Measurements from ENCODE around the gene RYR3. TPM values are rescaled to one million over a fixed set of nuclear protein-coding genes. Genes with fewer than 3 reads are reported as not detected.
A peak's percentile ranks its signal among the peaks of the same experiment; 100 is the strongest.

Gene RYR3
- polyA plus RNA-seq, 4 donors = 4.8 to 10.1 (median 7.1) TPM

DNA sequence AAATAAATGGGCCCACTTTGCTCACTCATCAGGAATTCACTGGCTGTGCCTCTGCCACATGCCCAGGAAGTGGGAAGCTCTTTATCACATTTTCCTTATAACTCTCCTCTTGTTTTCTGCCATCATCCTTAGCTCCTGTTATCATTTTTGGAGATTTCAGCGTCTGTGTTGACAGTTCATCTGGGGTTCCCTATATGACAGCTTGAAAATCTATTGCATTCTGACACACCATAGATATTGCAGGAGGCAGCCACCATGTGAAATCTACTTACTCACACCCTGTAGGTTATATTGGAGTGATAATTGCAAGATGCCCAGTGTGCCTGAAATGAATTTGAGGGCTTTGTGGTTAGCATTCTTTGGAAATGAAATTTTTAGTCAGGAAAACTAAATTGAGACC is 132.9 kb downstream of the RYR3 start:
- DNase-seq (ENCODE audit: low read depth in 4 of 4, low spot score in 3 of 4) = no peak

DNA sequence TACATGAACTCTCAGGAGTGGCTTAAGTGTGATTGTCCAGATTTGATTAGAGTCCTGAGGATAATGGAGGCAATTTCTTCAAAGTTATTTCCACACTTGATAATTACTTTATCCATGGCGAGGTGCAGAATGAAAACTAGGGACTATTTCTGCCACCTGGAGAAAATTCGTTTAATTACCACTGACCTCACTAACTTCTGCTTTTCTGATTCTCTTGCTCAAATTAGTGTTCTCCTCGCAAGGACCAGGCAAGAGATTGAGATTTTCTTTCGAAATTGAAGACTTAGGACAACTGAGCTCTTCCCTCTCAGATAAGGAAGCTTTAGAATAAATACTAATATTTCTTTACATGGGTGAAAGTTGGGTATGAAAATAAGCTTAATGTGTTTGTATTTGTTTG is 135.2 kb downstream of the RYR3 start:
- no peak for DNase-seq (ENCODE audit: low read depth in 4 of 4, low spot score in 3 of 4)

DNA sequence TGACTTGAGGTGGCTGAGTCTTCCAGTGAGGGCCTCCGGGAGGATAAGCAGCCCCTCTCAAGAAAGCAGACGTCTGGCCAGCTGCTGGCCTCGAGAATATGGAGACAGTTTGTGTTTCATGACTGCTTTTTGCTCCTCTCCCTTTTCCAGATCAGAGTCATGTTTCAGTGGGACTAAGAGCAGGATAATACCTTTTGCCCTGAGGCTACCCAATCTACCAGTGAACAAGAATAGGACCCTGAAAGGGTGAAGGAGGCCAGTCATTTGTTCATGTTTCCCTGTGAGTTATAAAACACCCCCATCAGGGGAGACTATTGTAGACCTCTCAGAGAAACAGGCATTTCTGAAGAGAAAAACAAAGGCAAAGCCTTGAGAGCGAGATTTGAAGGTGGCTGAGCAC is 137.4 kb downstream of the RYR3 start:
- DNase-seq (ENCODE audit: low read depth in 4 of 4, low spot score in 3 of 4) = no peak

DNA sequence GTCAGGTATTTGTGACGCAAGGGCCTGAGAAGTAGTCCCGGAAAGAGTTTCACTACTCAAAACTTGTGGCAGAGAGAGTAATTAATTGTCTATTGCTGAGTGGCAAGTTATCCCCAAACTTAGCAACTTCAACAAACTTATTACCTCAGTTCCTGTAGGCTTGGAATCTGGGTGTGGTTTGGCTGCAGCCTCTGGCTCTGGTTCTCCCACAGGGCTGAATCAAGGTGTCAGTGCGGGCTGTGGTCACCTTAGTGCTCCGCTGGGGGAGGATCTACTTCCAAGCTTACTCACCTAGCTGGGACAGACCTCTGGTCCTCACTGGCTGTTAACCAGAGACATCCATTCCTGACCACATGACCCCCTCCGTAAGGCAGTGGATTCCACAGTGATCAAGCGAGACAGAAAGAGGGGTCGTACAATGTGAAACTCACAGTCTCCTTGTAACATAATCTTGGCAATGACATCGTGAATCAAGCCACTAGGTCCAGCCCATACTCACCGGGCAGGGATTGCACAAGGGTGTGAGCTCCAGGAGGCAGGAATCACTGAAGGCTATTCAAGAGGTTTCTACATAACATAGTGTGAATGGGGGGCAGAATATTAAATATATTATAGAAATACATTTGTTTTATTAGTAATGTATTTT is 138.3 kb downstream of the RYR3 start:
- no peak for DNase-seq (ENCODE audit: low read depth in 4 of 4, low spot score in 3 of 4)

DNA sequence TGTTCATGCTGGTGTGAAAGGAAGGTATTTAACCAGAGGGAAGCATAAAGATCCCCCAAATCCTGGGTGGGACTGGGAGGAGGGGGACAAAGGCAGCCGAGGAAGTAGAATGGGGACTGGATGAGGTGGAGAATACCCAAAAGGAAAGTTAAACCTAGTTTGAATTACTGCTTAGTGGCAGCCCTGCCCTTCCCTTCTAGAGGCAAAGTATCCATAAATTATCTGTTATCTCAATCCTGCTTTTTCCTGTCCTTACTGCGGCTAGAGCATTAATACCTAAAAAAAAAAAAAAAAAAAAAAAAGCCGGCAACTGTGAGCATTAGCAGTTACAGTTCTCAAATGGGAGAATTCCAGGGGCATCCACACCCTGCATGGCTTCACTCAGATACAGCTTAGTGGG is 139.0 kb downstream of the RYR3 start:
- DNase-seq (ENCODE audit: low read depth in 4 of 4, low spot score in 3 of 4) = no peak

DNA sequence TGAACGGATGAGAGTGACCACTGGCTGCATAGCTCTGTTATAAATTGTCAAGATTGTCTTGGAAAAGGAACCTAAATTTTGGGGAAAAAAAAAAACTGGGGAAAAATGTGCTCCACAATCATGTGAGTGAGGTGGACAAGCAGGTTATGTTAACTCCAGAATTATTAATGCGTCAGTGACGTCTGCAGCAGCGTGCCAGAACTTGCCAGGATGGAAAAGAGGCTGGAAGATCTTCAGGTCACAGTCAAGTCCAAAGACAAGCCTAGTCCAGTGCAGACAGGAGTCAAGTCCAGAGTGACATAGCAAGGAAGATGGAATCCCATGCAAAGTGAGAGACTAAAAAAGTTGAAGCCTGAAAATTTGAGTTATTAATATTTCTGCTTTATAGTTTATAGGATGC is 140.6 kb downstream of the RYR3 start:
- DNase-seq (ENCODE audit: low read depth in 4 of 4, low spot score in 3 of 4) = no peak

DNA sequence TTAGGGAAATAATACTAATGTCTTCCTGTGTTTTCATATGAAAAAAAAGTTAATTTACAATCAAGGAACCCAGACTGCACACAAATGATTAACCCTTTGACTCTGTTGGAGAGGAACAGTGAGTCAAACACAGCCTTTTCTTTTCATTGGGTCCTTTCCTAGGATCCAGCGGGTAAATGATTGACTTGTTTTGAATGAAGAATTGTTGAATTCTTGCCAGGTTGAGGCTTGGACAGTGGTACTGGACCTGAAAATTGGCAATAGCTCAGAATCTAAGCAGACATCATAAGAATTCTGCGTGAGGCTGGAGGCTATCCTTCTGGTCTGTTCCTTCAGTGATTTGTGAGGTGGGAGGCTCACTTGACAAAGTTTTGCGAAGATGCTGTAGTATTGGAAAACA is 143.0 kb downstream of the RYR3 start:
- peak in 1 of 4 donors; percentile 21 for DNase-seq (ENCODE audit: low read depth in 4 of 4, low spot score in 3 of 4)

DNA sequence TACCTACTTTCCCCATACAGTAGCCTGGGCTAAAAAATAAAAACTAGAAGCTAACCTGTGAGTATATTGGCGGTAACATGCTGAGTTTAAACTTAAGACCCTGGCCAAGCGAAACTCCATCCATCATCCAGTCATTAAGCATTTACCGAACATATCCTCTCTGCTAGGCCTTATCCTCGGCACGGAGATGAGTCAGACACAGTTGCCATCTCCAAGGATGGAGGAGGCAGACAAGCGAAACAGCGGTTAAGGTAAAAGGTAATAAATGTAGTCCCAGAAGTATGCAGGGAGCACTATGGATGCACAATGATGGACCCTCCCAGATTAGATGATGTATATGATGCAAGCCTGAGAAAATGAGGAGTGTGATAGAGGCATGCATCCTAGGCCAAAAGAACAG is 143.6 kb downstream of the RYR3 start:
- DNase-seq (ENCODE audit: low read depth in 4 of 4, low spot score in 3 of 4) = no peak

DNA sequence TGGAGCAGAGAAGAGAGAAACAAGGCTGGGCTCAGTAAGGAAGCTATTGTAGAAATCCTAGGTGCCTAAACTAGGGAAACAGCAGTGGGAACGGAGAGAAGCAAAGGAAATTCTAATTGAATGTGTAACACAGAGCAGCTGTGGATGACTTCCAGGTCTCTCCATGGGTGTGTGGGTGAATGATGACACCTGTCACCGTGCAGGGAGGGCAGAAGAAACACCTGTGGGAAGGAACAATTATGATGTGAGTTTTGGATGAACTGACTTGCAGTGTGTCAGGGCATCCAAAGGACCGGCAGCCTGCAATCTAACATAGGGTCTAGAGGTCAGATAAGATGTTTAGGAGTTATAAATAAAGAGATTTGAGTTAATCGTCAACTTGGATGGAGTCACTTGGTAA is 144.2 kb downstream of the RYR3 start:
- no peak for DNase-seq (ENCODE audit: low read depth in 4 of 4, low spot score in 3 of 4)

DNA sequence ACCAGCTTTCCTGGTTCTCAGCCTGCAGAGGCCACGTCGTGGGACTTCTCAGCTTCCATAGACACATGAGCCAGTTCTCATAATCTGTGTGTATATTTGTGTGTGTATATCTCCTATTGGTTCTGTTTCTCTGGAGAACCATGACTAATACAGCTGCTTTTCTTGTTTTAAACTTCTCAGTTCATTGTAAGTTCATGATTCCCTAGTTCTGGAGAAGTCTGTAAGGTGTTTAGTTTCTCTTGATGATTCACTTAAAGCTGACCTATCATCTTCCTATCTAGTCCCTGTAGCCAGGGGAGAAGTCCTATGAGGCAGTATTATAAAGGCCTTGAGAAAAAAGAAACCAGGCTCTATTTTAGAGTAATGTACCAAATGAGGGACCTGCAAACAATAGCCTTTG is 147.7 kb downstream of the RYR3 start:
- DNase-seq (ENCODE audit: low read depth in 4 of 4, low spot score in 3 of 4) = no peak

DNA sequence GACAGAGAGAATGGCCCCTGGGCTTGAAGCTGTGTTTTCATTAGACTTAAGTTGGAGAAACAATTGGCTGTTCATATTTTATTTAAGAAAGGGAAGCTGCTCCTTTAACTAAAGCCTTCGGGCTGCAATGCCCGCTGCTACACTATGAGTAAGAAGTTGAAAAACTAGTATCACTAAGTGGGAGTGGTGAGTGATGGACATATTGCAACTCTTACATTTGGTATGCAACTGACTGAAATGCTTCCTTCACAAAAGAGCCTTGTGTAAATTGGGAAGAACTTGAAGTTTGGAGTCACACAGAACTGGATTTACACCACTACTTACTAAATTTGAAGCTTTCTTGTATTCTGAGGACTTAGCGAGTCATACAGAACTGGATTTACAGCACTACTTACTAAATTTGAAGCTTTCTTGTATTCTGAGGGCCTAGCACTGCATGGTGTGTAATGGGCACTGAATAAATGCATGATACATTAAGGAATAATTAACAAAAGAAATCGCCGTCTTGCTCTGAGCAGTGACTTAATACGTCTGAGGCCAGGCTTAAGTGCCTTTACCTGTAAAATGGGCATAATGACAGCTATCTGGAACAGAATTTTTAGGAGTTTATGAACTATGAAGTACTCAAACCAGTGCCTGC is 149.5 kb downstream of the RYR3 start:
- DNase-seq (ENCODE audit: low read depth in 4 of 4, low spot score in 3 of 4) = no peak

DNA sequence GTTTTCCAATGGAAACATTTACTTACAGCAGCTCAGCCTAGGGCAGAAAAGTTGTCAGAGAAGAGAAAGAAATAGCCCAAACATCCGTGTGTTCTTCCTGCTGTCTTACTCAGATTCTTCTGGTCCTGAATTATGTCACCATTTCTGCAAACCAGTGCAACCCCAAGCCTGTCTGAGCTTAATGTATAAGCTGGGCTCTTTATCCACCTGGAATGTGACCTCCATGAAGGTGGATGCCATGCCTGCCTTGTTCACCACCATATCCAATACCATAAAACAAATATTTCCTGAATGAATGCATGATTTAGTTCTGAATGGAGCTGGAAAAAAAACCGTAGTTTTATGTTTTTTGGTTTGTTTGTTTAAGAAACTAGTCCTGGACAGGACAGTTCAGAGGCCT is 150.9 kb downstream of the RYR3 start:
- no peak for DNase-seq (ENCODE audit: low read depth in 4 of 4, low spot score in 3 of 4)

DNA sequence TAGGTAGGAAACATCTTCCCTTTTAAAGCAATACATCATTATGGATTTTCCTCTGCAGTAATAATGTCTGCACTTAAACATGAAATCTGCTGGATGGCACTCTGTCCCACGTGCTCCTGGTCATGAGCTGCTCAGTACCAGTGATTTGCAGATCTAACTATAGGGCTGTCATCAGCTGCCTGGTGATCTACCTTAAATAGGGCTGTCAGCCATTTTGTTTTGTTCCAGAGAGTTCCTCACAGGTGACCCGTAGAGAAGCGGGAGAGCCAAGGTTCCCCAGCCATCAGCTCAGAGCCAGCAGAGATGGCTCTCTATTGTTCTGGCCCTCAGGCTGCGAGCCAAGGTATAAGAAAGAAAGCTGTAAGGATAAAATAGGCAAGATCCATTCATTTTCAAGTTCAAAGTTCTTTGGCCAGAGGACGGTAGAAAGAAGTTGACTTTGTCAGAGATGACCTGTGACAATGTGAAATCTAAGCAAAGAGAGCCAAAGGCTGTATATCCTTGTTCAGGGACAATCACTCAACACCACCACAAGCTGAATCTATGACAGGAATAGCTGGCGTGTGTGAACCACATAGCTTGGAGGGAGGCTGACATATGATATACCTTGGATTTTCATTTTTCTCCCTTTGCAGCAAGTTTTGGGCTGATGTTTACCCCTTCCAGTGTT is 156.5 kb downstream of the RYR3 start:
- DNase-seq (ENCODE audit: low read depth in 4 of 4, low spot score in 3 of 4) = no peak

DNA sequence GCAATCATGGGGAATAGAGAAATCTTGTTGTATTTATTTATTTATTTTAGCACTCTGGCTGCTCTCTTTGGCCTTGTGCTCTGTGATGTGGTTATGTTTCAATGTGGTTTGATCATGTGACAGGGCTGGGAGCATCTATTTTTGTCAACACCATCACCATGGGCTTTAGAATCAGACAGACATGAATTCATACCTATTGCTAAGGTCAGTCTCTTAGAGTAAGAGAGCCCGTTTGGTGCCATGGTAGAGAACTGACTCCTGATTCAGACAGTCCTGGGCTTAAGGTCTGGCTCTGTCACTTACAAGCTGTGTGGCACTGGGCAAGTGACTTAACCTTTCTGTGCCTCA is 157.0 kb downstream of the RYR3 start:
- DNase-seq (ENCODE audit: low read depth in 4 of 4, low spot score in 3 of 4) = no peak

DNA sequence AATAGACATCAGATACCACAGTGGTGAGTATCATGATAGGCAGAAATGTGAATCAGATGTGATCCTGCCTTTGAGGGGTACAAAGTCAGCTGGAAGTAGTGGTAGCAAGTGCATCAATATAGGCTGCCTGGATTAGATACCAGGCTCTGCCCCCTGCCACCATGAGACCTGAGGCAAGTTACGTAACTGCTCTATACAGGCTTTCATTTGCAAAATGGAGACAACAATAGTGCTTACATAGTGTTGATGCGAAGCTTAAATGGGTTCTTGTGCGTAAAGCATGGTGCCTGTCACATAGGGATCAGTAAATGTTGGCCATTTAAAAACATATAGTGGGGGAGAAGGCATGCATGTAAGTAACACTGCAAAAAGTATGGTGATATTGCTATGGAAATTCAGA is 158.0 kb downstream of the RYR3 start:
- no peak for DNase-seq (ENCODE audit: low read depth in 4 of 4, low spot score in 3 of 4)

DNA sequence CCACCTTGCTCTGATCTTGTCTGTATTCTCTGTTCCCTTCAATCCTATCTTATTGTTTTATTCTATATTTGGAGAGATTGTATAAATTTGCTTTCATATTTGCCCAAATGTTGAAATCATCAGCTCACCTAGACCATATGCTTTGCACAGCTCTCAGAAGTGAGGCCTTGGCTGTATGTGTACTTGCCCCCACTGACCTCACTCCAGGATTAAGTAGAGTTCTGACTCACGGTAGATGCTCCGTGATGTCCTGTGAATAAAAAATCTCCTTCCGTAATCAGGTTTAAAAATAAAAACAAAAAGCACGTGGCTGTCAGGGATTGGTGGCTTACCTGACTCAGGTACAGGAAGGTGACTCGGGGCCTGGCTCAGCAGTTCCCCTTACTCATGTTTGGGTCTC is 162.2 kb downstream of the RYR3 start:
- DNase-seq (ENCODE audit: low read depth in 4 of 4, low spot score in 3 of 4) = no peak

DNA sequence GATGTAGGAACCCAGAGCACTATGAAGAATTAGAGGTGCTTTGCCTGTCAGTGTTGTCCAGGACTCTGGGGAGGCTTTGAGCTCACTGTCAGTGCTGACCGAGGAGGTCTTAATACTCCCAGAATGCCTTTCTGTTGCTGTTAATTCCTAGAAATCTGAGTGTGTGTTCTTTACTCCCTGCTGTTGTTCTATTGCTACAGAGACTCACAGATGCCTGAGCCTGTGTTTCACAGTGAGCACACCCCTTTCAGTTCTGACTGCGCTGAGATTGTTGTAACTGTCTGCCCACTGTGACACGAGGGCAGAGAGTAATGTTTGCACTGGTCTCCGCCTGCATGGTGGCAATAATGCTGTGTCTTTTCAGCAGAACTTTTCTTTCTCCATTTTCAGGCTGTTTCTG is 162.9 kb downstream of the RYR3 start:
- no peak for DNase-seq (ENCODE audit: low read depth in 4 of 4, low spot score in 3 of 4)

DNA sequence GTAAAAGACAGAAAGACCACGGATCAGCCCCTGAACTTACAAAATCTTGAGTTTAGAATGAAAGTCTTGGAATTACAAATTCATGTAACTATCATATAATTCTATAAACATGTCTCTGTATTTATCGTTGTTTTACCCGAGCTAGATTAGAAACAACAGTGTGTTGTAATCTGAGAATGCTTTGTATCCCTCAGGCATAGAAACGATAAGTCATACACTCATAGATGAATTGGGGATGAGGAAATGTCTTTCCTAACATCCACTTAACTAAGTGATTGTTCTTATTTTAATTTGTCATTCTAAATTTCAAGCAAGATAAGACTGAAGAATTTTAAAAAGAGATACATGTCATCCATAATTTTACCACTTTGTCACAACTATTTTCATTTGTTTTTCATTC is 165.3 kb downstream of the RYR3 start:
- DNase-seq (ENCODE audit: low read depth in 4 of 4, low spot score in 3 of 4) = no peak

DNA sequence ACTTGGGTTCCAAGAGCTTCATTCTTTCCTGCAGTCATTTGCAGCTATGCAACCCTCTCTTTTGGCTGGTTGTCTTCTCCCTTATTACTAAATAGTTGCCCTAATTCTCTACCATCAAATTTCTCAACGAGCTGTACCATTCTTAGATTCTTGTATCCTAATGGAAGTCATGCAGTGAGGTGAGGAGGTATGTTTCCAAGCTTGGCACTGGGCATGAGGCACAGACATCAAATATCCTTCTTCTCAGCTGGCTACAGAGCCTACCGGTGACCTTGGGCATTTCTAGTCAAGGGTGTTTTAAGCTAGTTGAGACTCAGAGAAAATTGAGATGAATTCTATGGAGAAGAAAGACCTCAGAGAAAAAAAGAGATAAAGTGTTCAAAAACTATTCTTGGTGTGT is 166.1 kb downstream of the RYR3 start:
- DNase-seq (ENCODE audit: low read depth in 4 of 4, low spot score in 3 of 4) = no peak

DNA sequence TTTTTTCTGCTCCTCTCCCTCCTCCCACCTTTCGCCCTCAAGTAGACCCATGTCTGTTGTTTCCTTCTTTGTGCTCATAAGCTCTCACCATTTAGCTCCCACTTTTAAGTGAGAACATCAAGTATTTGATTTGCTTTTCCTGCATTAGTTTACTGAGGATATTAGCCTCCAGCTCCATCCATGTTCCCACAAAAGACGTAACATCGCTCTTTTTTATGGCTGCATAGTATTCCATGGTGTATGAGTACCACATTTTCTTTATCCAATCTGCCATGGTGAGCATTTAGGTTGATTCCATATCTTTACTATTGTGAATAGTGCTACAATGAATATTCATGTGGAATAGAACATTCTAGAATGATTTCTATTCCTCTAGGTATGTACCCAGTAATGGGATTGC is 178.6 kb downstream of the RYR3 start:
- DNase-seq (ENCODE audit: low read depth in 4 of 4, low spot score in 3 of 4) = no peak

DNA sequence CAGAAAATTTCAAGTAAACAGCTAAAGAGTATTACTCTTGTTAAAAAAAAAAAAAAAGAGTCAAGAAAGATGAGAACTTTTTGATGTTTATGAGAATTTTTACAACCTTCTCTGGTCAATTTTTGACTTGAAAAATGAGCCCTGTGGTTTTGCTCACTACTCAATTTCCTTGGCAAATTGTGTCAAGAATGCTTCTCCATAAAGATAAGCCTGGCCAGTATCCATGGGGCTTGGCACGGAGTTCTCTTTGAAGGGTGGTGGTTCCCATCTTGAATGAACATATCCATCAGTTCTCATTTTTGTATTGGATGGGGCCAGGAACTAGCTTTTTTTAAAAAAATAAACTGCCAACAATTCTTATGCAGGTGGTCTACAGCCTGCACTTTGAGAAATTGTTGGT is 179.9 kb downstream of the RYR3 start:
- no peak for DNase-seq (ENCODE audit: low read depth in 4 of 4, low spot score in 3 of 4)

DNA sequence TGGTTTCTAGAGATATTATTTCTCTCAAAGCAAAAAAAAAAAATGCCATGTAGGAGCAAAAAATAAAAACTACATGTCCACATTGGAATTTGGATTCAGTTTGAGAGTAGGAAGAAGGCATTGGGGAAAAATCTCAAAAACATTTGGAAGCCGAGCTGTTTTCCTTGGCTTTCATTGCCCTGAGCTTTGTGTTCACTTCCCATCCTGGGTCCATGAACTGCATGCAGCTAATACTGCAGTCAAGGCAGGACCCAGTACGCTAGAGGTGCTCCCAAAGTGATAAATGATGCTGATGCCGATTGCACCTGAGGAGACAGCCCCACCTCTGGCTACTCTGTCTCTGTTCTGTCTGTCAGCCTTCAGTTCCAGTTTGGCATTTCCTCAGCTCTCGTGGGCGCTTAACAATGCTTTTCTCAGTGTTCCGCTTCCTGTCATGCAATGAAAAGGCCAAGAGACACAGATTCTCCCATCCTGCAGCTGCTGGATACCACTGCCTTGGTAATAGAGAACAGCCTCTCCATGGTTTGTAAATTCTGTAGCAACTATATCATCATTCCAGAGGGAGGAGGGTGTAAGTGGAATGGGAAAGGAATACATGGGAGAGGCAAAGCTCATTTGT is 181.8 kb downstream of the RYR3 start:
- no peak for DNase-seq (ENCODE audit: low read depth in 4 of 4, low spot score in 3 of 4)

Data from right renal pelvis (tissue), 4 donors.